Activated CD8-positive, alpha-beta memory T cell treated with anti-CD3 and anti-CD28 coated beads, Interleukin-2, amount 50 U/mL, for 24 hours (primary cell): ENCODE data around the gene GSTK1.
"Not testable (repeated sequence)": the region's sequence is repeated elsewhere in the genome, so short reads cannot be mapped to it uniquely, and the experiment has no call there.

Experiments
- DNase-seq: peaks from one replicate; pipeline ENCODE4 v3.0.0-alpha.2; 2020; ENCODE audit errors: extremely low read depth

The GSTK1 gene

DNA sequence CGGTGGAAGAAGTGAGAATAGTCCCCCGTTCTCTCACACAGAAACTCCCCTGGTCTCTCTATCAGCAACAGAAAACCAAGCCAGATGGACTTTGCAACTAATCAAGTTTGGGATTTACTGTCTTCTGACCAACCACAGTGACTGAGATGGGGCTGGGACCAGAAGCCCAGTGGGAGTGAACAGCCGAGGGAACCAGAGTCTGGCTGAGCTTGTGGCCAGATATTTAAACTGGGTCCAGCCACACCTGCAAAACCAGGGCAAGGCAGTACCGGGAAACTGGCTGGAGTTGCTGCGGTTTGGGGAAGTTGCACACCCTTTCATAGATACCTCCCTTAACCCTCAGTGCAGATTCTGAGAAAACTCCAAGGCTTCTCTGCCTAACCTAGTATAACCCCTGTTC lies 6.0 kb downstream of the GSTK1 start:
- DNase-seq: no peak

GRCh38 chr7:143271240-143271639 lies 8.0 kb downstream of the GSTK1 start:
- DNase-seq: no peak

GRCh38 chr7:143272871-143273270 lies 9.6 kb downstream of the GSTK1 start:
- DNase-seq: no peak

GRCh38 chr7:143279186-143280098 lies 16.2 kb downstream of the GSTK1 start:
- no peak for DNase-seq

DNA sequence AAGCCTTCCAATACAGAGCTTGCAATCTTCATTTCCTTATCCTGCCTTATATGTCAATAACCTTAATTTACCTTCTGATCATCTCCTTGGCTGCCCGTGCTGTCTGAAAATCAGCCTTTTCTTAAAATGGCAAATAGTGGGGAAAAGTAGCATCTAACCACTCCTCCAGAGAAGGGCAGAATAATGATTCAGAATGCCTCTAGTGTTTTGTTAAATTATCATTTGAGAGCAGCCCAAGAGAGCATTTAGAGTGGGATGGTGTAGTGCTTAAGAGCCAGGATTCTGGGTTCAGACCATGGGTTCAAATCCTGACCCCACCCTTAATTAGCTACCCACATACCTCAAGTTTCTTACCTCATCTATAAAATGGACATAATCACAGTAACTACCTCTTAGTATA lies 16.9 kb downstream of the GSTK1 start:
- DNase-seq: no peak

- no peak for DNase-seq
Observed at GRCh38 chr7:143280566-143280965, 17.3 kb downstream of the GSTK1 start.

DNA sequence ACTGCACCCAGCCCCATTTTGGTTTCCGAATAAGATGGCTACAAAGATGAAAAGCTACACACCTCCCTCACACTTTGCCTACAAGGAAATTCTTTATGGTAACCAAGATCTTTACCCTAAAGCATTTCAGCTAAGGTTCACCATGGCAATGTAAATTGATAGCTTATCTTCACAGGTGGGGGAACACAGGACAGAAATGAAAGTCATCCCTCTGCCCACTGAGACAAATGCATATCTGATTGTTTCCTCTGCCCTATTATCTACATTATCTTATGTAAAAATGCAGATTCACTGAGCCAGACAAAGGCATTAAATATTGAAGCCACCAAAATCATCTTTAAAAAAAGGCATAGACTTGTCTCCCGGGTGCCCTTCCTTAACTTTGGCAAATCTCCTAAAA lies 18.3 kb downstream of the GSTK1 start:
- no peak for DNase-seq

- DNase-seq: no peak
Observed at GRCh38 chr7:143282124-143282523, 18.9 kb downstream of the GSTK1 start.

- DNase-seq: no peak
Observed at GRCh38 chr7:143283381-143283780, 20.1 kb downstream of the GSTK1 start.

DNA sequence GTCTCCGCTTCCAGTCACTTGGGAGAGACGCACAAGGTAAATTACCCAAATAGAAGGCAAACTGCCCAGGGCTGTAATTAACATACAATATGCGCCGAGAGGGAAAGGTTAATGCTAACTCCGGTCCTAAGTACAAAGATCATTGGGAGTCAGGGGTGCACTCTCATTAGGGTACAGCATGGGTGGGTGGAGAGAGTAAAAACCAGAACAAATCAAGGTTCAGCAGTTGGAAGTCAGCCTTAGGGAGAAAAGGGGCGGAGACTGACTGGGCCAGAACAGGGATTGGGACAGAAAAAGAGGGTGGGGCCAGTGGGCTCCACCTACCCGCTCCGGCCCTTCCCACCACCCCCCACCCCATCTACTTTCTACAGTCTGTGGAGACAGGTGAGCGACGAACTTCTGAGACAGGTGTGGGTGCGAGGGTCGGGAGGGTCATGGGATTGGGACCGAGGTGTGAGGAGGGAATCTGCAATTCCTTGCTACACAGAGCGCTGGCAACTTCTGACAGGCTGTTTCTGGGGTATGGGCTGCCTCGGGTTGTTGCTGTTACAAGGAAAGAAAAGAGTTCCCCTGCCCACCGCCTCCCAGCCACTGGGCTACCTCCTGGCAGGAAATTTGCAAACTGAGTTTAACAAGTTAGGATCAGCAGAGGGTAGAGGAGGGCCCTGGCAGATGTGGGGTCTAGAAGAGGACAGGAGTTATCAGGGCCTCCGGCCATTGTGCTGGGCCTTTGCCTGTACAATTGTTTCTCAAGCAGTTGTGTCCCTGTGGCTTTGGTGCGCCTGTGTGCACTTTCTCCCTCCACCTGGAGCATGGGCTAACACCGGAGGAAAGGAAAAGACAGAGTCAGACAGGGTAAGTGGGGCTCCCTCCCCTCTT lies 21.6 kb downstream of the GSTK1 start, which contains the start of gene TMEM139:
Gene TMEM139, plus strand, starts transcription at position 368 of the 879 bp plus-strand sequence. CDS start 1,000 bp downstream, outside the sequence.
- no peak for DNase-seq

DNA sequence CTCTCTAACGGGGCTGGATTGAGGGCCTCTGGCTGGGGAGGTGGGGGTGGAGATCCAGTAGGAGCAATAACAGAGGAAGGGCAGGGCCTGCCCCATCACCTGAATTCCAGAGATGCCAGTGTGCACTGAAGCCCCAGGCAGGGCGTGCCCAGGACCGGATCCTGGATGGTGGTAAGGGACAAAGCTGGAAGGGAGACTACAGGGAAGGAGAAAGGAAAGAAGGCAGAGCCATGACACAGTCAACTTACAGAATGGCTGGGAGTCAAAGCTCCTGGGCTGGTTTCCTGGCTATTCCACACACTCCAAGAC lies 22.2 kb downstream of the GSTK1 start:
- DNase-seq: no peak

DNA sequence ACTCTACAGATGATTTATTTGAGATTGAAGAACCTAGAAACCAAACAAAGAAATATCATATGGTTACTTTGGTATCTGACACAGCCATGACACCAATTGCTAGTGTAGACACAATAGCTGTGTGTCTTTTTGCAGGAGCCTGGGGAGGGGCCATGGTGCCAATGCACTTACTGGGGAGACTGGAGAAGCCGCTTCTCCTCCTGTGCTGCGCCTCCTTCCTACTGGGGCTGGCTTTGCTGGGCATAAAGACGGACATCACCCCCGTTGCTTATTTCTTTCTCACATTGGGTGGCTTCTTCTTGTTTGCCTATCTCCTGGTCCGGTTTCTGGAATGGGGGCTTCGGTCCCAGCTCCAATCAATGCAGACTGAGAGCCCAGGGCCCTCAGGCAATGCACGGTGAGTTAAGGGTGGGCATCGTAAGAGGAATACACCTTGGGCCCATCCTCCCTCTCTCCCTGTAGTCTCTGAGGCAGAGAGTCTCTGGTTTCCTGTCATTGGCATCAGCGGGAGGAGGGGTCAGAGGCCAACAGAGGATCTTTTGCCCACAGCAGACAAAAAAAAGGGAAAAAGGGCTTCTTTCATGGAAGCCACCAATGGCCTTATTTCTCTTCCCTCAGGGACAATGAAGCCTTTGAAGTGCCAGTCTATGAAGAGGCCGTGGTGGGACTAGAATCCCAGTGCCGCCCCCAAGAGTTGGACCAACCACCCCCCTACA lies 22.7 kb downstream of the GSTK1 start:
- DNase-seq: no peak

- DNase-seq: no peak
Observed at GRCh38 chr7:143286522-143286890, 23.3 kb downstream of the GSTK1 start.

DNA sequence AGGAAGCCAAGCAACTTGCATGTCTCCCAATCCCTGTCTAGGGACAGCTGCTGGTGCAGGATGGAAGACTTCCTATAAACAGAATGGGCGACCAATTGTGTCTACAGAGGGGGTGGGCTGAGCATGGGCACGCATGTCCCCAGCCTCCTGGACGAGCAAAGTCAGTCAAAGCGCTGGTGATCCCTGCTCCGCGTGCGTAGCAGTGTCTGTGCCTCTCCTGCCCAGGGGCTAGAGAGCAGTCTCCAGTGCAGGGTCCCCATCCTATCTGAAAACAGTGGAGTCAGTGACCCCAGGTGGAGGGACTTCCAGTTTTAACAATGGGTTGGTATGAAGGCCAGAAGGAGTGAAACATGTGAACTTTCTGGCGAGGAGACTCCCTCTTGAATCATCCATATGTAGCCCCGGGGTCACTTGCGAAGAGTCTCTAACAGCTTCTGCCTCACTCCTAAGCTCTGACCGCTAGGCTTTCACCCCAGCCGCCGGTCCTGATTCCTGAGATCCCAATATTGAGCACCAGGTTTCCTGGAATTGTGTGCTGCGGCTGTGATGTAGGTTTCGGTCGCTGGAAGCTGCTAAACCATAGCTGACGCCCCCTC lies 24.2 kb downstream of the GSTK1 start:
- DNase-seq: no peak

DNA sequence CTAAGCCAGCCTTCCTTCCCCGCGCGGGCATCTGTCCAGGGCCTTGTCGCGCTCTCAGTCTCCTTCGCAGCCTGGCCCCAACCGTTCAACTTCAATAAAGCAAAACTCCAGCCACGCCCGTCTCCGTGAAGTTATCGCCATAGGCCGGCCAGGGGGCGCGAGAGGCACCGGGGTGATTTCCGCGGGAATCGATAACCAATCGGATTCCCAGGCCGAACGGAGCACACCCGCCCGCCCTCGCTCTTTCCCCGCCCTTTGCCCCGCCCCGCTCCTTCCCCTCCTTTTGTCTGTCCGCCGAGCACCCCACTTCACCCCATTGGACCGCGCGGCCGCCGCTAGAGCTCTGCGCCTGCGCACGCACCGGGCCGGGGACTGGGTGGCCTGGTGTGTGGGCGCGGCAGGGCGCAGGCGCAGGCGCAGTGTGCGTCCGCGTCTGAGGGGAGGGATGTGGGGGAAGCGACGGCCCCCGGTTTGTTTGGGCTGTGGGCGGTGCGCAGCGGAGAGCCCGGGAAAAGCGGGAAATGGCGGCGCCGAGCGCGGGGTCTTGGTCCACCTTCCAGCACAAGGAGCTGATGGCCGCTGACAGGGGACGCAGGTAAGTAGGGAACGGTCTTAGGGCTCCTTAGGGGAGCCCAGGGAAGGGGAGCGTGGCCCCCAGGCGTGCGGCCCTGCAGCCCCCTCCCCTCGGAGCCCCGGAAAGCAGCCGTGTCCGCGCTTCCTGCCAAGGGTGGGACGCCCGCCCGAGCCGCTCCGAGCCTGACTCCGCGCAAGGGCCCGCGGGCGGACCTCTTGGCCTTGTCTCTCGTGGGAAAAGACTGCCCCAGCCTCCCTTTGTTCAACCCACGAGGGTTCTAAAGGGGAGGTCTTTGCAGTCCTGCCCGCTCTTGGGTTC lies 24.9 kb downstream of the GSTK1 start, which contains the start of gene CASP2:
Gene CASP2, plus strand, starts transcription at position 417 of the 892 bp plus-strand sequence. Its CDS starts 105 bp downstream, at position 522.
- peak; percentile 95 for DNase-seq

DNA sequence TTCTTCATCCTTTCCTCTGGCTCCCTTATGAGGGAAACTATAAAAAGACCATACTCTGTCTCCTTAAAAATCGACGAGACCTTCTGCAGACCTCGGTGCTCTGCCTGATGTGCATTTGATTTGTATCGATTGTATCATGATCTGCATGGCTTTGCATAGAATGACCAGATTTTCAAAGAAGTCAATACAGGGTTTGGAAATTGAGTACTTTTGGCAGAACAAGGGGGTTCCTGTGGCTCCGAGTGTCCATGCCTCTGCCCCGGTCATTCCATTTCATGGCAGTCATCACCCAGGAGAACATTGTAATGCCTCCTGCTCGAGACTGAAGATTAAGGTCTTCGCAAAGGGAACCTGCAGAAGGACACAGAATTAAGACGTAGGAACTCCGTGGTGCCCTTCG lies 25.6 kb downstream of the GSTK1 start:
- no peak for DNase-seq

GRCh38 chr7:143289421-143289820 lies 26.2 kb downstream of the GSTK1 start:
- DNase-seq: no peak

DNA sequence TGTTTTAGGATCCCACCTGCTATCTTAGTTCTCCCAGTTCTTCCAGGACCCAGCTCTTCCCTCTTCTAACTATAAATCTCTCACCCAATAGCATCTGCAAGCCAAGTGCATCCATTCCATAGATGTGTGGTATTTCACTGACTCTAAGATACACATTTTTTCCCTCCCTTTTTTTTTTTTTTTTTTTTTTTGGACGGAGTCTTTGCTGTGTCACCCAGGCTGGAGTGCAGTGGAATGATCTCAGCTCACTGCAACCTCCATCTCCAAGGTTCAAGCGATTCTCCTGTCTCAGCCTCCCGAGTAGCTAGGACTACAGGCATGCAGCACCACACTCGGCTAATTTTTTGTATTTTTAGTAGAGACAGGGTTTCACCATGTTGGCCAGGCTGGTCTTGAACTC lies 26.6 kb downstream of the GSTK1 start:
- DNase-seq: not testable (repeated sequence)

- no peak for DNase-seq
Observed at GRCh38 chr7:143290293-143290692, 27.1 kb downstream of the GSTK1 start.

GRCh38 chr7:143292876-143293275 lies 29.6 kb downstream of the GSTK1 start:
- no peak for DNase-seq

GRCh38 chr7:143295870-143296269 lies 32.6 kb downstream of the GSTK1 start:
- no peak for DNase-seq
